Pancreas (tissue), 10 donors: ENCODE measurements around the gene ARID3B. TPM values are rescaled to one million over a fixed set of nuclear protein-coding genes. Genes with fewer than 3 reads are reported as not detected.
A peak's percentile ranks its signal among the peaks of the same experiment; 100 is the strongest.

Experiments used
- ATAC-seq, 4 donors: fragments of 200-7000 bp; cut with Tn5 transposase; one replicate each; pipeline versions ENCODE4 v1.8.0 to v1.9.1; 2020; ENCODE audit warnings: mild to moderate bottlenecking in 4 of 4, moderate library complexity in 4 of 4
- DNase-seq, 6 donors: peaks; one replicate each; pipeline ENCODE4 v3.0.0-alpha.2; 2020
- FAIRE-seq: peaks from 2 replicates; lab custom pipeline; 2012; peaks lifted over from hg19 to GRCh38; lab: Jason Lieb, UNC
- H3K27ac ChIP-seq, 4 donors: fragments of 200-600 bp; sonication (generic); 1 replicate in 3 of 4; 2 replicates in 1 of 4; pipeline versions ENCODE4 v1.5.0 to v1.8.0; 2020
- H3K27me3 ChIP-seq, 4 donors: fragments of 200-600 bp; one replicate each; pipeline ENCODE4 v1.8.0; 2021
- H3K36me3 ChIP-seq, 3 donors: fragments of 200-600 bp; sonication (generic) in 1 of 3; one replicate each; pipeline versions ENCODE4 v1.5.0 to v1.8.0; 2020 to 2021
- H3K4me1 ChIP-seq, 3 donors: fragments of 200-600 bp; one replicate each; pipeline ENCODE4 v1.8.0; 2021
- H3K4me3 ChIP-seq, 4 donors: fragments of 200-600 bp; sonication (generic) in 2 of 4; one replicate each; pipeline versions ENCODE4 v1.5.0 to v1.8.0; 2020 to 2021
- H3K9me3 ChIP-seq, 4 donors: fragments of 200-600 bp; one replicate each; pipeline ENCODE4 v1.8.0; 2021
- CTCF ChIP-seq, 4 donors: fragments of 200-600 bp; sonication (generic) in 3 of 4; IDR thresholded peaks; one replicate each; pipeline versions ENCODE4 v1.5.0 to v1.8.0; 2021; ENCODE audit warnings: antibody characterized with exemption in 4 of 4
- WGBS, 2 donors: extraction: QIAGEN DNeasy Blood & Tissue Kit; methylation state at CpG; one replicate each; pipeline ENCODE4 v1.1.7; 2013; 5-methylcytosine and 5-hydroxymethylcytosine counted together
- intact Hi-C, 3 donors: fragments of 100-400 bp; cut with DNase I; formaldehyde crosslinking; loops; one replicate each; pipeline versions ENCODE4 v1.11.1 to v1.14.2; 2022
- polyA plus RNA-seq, 2 donors: library from polyadenylated mRNA; stranded (reverse); fragments of 200-250 nt; gene quantifications; one replicate each; pipeline ENCODE4 v1.2.3, GENCODE V29; 2013
- total RNA-seq, 6 donors: library from RNA; stranded (reverse); fragmentation: NEBNext Ultra II Directional in 4 of 6; extraction: Animal tissue kit (Norgen Biotek cat#: 25700) in 4 of 6; gene quantifications; one replicate each; pipeline versions ENCODE4 v1.2.1 to v1.2.4, GENCODE V29; 2021 to 2023
- donor health status: healthy with polysubstance abuse.
- donor health status: DM: no; HTN: no; CAD: no; lungs with moderate emphysema.
- donor health status: DM: no; HTN: no; CAD: no.
- donor health status: control.
- donor health status: control.
- donor health status: Bipolar disorder and iron deficiency.
- donor health status: DM: yes; HTN: yes; CAD: no.
- donor health status: DM: no; HTN: no; CAD: no.
- donor health status: DM: no; HTN: no; CAD: no.
- donor health status: DM: yes; HTN: yes; CAD: no.

ARID3B gene
- total and polyA plus RNA-seq, 8 donors: 2.9 to 4.8 (median 3.8) TPM

GRCh38 chr15:74610302-74610951 is 69.4 kb downstream of the ARID3B start:
- no peak for FAIRE-seq
- TF ChIP-seq CTCF (IDR thresholded peaks at IDR 0.05): no peak
- intact Hi-C loops: loop anchor here in 2 of 3 donors (10.0 kb wide), 2 partner anchors 66 to 236 kb away; partner anchors contain the start of gene ARID3B (in 1 of the 2)
- H3K36me3 ChIP-seq: no peaks in the 10 kb centered on the region
- 27 to 38% methylated on average over 7 of the region's 7 CpGs for WGBS, 2 donors
- peak in 3 of 4 donors; percentile 15 to 23 (median 18) for ATAC-seq
- no peak overlapping the region for H3K27ac ChIP-seq
- no peak overlapping the region for H3K4me3 ChIP-seq
- peak in 3 of 6 donors; percentile 55 to 68 (median 60) for DNase-seq
- no peaks in the 10 kb centered on the region for H3K9me3 ChIP-seq
- no peaks in the 10 kb centered on the region for H3K4me1 ChIP-seq
- no peaks in the 10 kb centered on the region for H3K27me3 ChIP-seq

- intact Hi-C loops: loop anchor here in 2 of 3 donors (10.0 kb wide), 2 partner anchors 67 to 237 kb away; partner anchors contain the start of gene ARID3B (in 1 of the 2)
- no peak for TF ChIP-seq CTCF (IDR thresholded peaks at IDR 0.05)
Observed at GRCh38 chr15:74611341-74611740, 70.3 kb downstream of the ARID3B start.

GRCh38 chr15:74611834-74612233 is 70.8 kb downstream of the ARID3B start:
- no peak overlapping the region for H3K4me3 ChIP-seq
- TF ChIP-seq CTCF (IDR thresholded peaks at IDR 0.05): no peak
- no peak for FAIRE-seq
- intact Hi-C loops: loop anchor here in 2 of 3 donors (10.0 kb wide), 2 partner anchors 67 to 237 kb away; partner anchors contain the start of gene ARID3B (in 1 of the 2)
- H3K36me3 ChIP-seq: no peaks in the 10 kb centered on the region
- no peak overlapping the region for H3K27ac ChIP-seq
- WGBS, 2 donors: 91 to 92% methylated on average over 6 of the region's 6 CpGs
- H3K27me3 ChIP-seq: no peaks in the 10 kb centered on the region
- DNase-seq: peak in 1 of 6 donors; percentile 32
- ATAC-seq: no peak
- H3K9me3 ChIP-seq: no peaks in the 10 kb centered on the region
- H3K4me1 ChIP-seq: peaks cover under 1 to 3% (median 2%) of the 10 kb centered on the region in 3 donors

More at GRCh38 chr15:74611341-74611740, 70.3 kb downstream of the ARID3B start:
- WGBS, 2 donors: 92% methylated on average over 11 of the region's 11 CpGs
- DNase-seq (peak in 1 of 6 donors; percentile 79), ATAC-seq (no peak), FAIRE-seq (no peak)
- no peaks in the 10 kb centered on the region for H3K9me3 ChIP-seq
- H3K4me3 ChIP-seq: no peak overlapping the region
- no peaks in the 10 kb centered on the region for H3K27me3 ChIP-seq
- H3K36me3 ChIP-seq: no peaks in the 10 kb centered on the region
- H3K27ac ChIP-seq: no peak overlapping the region
- no peaks in the 10 kb centered on the region for H3K4me1 ChIP-seq

GRCh38 chr15:74612677-74613076 is 71.7 kb downstream of the ARID3B start:
- H3K27ac ChIP-seq: no peak overlapping the region
- TF ChIP-seq CTCF (IDR thresholded peaks at IDR 0.05): no peak
- no peaks in the 10 kb centered on the region for H3K27me3 ChIP-seq
- ATAC-seq (no peak), FAIRE-seq (no peak), DNase-seq (peak in 1 of 6 donors; percentile 55)
- H3K36me3 ChIP-seq: no peaks in the 10 kb centered on the region
- intact Hi-C loops: loop anchor here in 2 of 3 donors (10.0 kb wide), 2 partner anchors 68 to 238 kb away; partner anchors contain the start of gene ARID3B (in 1 of the 2)
- WGBS, 2 donors: 79 to 81% methylated on average over 2 of the region's 2 CpGs
- no peak overlapping the region for H3K4me3 ChIP-seq
- H3K4me1 ChIP-seq: peaks cover 8 to 11% (median 8%) of the 10 kb centered on the region in 3 donors
- H3K9me3 ChIP-seq: no peaks in the 10 kb centered on the region
